ENCODE data around the gene PDGFB. TPM values are rescaled to one million over a fixed set of nuclear protein-coding genes. Genes with fewer than 3 reads are reported as not detected.

Gene PDGFB
- total and polyA plus RNA-seq, 9 of the 15 experiments (the other 6 are each of a cell fraction or from before 2014, with no cell fraction given) = 0.07 to 4.0 (median 0.48) TPM; not detected in 1

GRCh38 chr22:39273950-39274887 is 29.4 kb upstream of the PDGFB start (continued):
- TF ChIP-seq PHF8 (IDR thresholded peaks at IDR 0.05; ENCODE audit: borderline replicate concordance, low read length) (no peak), ZNF3 (CRISPR knock-in tag; IDR thresholded peaks at IDR 0.05) (no peak), NFE2 (IDR thresholded peaks at IDR 0.05; ENCODE audit: low read depth) (no peak), POLR2AphosphoS5 (IDR thresholded peaks at IDR 0.05; ENCODE audit: control insufficient read depth, insufficient read depth, low read depth, low read length) (peak; percentile 70), E2F8 (IDR thresholded peaks at IDR 0.05; ENCODE audit: low read depth, partially characterized antibody) (no peak), ZNF707 (CRISPR knock-in tag; conservative IDR thresholded peaks at IDR 0.05) (no peak), HNRNPLL (IDR thresholded peaks at IDR 0.05; ENCODE audit: low read depth, low read length, poor library complexity, severe bottlenecking) (no peak), BHLHE40 (IDR thresholded peaks at IDR 0.05; ENCODE audit: low read length) (0 out of 2 replicates have a peak, but pooled peaks have one; percentile 16), HOMEZ (CRISPR knock-in tag; IDR thresholded peaks at IDR 0.05) (no peak), RBM15 (IDR thresholded peaks at IDR 0.05; ENCODE audit: insufficient read depth, low read length) (no peak), BRF1 (IDR thresholded peaks at IDR 0.05; ENCODE audit: borderline replicate concordance, extremely low read depth, insufficient read length) (no peak), ZNF197 (CRISPR knock-in tag; IDR thresholded peaks at IDR 0.05; ENCODE audit: low read depth) (no peak), SMAD3 (CRISPR knock-in tag; conservative IDR thresholded peaks at IDR 0.05) (no peak), U2AF2 (optimal IDR thresholded peaks at IDR 0.05; ENCODE audit: low read depth, low read length) (no peak), MTF1 (CRISPR knock-in tag; IDR thresholded peaks at IDR 0.05; ENCODE audit: borderline replicate concordance) (no peak), FOSL1 (tag; conservative IDR thresholded peaks at IDR 0.05) (no peak), CTCFL (IDR thresholded peaks at IDR 0.05; ENCODE audit: borderline replicate concordance, insufficient read depth, low read depth, low read length, poor library complexity, severe bottlenecking) (no peak), ILK (tag; IDR thresholded peaks at IDR 0.05; ENCODE audit: borderline replicate concordance, low read depth) (no peak), ATF1 (CRISPR knock-in tag; IDR thresholded peaks at IDR 0.05) (no peak), ATF1 (tag; IDR thresholded peaks at IDR 0.05) (no peak), POLR2H (tag; IDR thresholded peaks at IDR 0.05; ENCODE audit: low read depth) (no peak)

All from K562 (cell line).